Right lobe of liver (tissue), 4 donors: ENCODE data around the gene TYSND1.

Experiments
- POLR2A ChIP-seq: fragments of 450-650 bp; IDR thresholded peaks from one replicate; pipeline ENCODE4 v1.6.1; 2017; ENCODE audit warnings: antibody characterized with exemption, mild to moderate bottlenecking
- TF ChIP-seq, protein P1 (sequence below), 4 donors: fragments of 200-600 bp in 3 of 4; fragments of 450-650 bp in 1 of 4; IDR thresholded peaks; one replicate each; pipeline versions ENCODE4 v1.5.1 to v1.8.0; 2016 to 2022; ENCODE audit warnings: antibody characterized with exemption in 4 of 4, mild to moderate bottlenecking in 2 of 4
- donor health status: DM: no; HTN: no; CAD: no.
- donor health status: DM: no; HTN: no; CAD: no.
- donor health status: DM: no; HTN: yes; CAD: no.

- TF ChIP-seq, protein P1, sequence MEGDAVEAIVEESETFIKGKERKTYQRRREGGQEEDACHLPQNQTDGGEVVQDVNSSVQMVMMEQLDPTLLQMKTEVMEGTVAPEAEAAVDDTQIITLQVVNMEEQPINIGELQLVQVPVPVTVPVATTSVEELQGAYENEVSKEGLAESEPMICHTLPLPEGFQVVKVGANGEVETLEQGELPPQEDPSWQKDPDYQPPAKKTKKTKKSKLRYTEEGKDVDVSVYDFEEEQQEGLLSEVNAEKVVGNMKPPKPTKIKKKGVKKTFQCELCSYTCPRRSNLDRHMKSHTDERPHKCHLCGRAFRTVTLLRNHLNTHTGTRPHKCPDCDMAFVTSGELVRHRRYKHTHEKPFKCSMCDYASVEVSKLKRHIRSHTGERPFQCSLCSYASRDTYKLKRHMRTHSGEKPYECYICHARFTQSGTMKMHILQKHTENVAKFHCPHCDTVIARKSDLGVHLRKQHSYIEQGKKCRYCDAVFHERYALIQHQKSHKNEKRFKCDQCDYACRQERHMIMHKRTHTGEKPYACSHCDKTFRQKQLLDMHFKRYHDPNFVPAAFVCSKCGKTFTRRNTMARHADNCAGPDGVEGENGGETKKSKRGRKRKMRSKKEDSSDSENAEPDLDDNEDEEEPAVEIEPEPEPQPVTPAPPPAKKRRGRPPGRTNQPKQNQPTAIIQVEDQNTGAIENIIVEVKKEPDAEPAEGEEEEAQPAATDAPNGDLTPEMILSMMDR (IDR thresholded peaks at IDR 0.05) = no peak
- TF ChIP-seq POLR2A = no peak
Observed at GRCh38 chr10:70139151-70139996, 7.1 kb downstream of the TYSND1 start.
